ENCODE measurements around the gene PDE4D.
"Not testable (repeated sequence)": the region's sequence is repeated elsewhere in the genome, so short reads cannot be mapped to it uniquely, and the experiment has no call there.

PDE4D gene

DNA sequence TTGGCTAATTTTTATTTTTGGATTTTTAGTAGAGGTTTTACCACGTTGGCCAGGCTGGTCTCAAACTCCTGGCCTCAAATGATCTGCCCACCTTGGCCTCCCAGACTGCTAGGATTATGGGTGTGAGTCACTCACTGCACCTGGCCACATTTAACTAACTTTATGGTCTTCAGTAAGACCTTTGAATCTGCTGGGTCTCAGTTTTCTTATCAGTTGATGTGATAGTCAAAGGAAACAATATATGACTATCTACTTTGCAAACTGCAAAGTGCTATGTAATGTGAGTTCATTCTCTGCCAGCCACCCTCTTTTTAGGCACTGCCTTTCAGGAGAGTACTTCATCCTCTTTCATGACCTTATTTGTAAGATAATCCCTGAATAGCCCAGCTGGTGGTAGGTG lies 474.7 kb downstream of the PDE4D start:
- POLR2A ChIA-PET = no interaction called here
- no peak for DNase-seq (ENCODE audit: extremely low spot score)
- TF ChIP-seq, protein P1, sequence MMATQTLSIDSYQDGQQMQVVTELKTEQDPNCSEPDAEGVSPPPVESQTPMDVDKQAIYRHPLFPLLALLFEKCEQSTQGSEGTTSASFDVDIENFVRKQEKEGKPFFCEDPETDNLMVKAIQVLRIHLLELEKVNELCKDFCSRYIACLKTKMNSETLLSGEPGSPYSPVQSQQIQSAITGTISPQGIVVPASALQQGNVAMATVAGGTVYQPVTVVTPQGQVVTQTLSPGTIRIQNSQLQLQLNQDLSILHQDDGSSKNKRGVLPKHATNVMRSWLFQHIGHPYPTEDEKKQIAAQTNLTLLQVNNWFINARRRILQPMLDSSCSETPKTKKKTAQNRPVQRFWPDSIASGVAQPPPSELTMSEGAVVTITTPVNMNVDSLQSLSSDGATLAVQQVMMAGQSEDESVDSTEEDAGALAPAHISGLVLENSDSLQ (IDR thresholded peaks at IDR 0.05) = no peak
- no peak for TF ChIP-seq HDGF (IDR thresholded peaks at IDR 0.05; ENCODE audit: borderline replicate concordance)
- TF ChIP-seq FOXK2 (IDR thresholded peaks at IDR 0.05) = no peak
- no peak for TF ChIP-seq CTBP1 (IDR thresholded peaks at IDR 0.05; ENCODE audit: borderline replicate concordance)
- no peak for TF ChIP-seq BHLHE40 (IDR thresholded peaks at IDR 0.05; ENCODE audit: borderline replicate concordance)
- TF ChIP-seq FOXA1 (IDR thresholded peaks at IDR 0.05) = no peak
- TF ChIP-seq SUZ12 (IDR thresholded peaks at IDR 0.05) = no peak
- no peak for TF ChIP-seq FOXM1 (IDR thresholded peaks at IDR 0.05; ENCODE audit: borderline replicate concordance)
- TF ChIP-seq ELF4 (IDR thresholded peaks at IDR 0.05) = no peak
- TF ChIP-seq LEF1 (IDR thresholded peaks at IDR 0.05; ENCODE audit: borderline replicate concordance) = no peak
- no peak for TF ChIP-seq TARDBP (IDR thresholded peaks at IDR 0.05)
- no peak for TF ChIP-seq ZNF384 (IDR thresholded peaks at IDR 0.05)
- no peak for TF ChIP-seq SP1 (IDR thresholded peaks at IDR 0.05)
- no peak for TF ChIP-seq L3MBTL2 (conservative IDR thresholded peaks at IDR 0.05)
- TF ChIP-seq ARNT (IDR thresholded peaks at IDR 0.05) = no peak
- TF ChIP-seq NFRKB (IDR thresholded peaks at IDR 0.05) = no peak
- CTCF ChIA-PET = no interaction called here

DNA sequence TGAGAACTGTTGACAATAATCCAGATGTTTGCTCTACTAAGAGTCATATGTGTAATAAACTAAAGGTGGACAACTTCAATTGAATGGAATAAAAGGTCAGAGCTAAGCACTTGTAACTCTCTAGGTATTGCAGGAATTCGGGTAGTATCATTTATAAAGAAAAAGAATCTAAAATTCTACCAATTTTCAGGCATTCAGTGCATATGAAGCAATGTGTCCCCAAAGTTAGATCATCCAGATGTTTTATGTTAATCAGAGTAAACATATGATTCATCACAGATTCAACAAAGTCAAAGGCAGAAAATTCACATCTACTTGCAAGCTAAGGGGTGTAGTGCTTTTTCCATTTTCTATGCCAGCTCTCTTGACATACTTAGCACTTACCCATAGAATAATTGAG lies 477.1 kb downstream of the PDE4D start:
- ChIA-PET CTCF (no interaction called here), POLR2A (no interaction called here)
- DNase-seq (ENCODE audit: extremely low spot score) = no peak
- TF ChIP-seq SUZ12 (IDR thresholded peaks at IDR 0.05) (no peak), ELF4 (IDR thresholded peaks at IDR 0.05) (no peak), FOXA1 (IDR thresholded peaks at IDR 0.05) (no peak), HDGF (IDR thresholded peaks at IDR 0.05; ENCODE audit: borderline replicate concordance) (no peak), NFRKB (IDR thresholded peaks at IDR 0.05) (no peak), FOXK2 (IDR thresholded peaks at IDR 0.05) (no peak), LEF1 (IDR thresholded peaks at IDR 0.05; ENCODE audit: borderline replicate concordance) (no peak), FOXM1 (IDR thresholded peaks at IDR 0.05; ENCODE audit: borderline replicate concordance) (no peak), SP1 (IDR thresholded peaks at IDR 0.05) (no peak)
- TF ChIP-seq, protein P1 (IDR thresholded peaks at IDR 0.05) = no peak

DNA sequence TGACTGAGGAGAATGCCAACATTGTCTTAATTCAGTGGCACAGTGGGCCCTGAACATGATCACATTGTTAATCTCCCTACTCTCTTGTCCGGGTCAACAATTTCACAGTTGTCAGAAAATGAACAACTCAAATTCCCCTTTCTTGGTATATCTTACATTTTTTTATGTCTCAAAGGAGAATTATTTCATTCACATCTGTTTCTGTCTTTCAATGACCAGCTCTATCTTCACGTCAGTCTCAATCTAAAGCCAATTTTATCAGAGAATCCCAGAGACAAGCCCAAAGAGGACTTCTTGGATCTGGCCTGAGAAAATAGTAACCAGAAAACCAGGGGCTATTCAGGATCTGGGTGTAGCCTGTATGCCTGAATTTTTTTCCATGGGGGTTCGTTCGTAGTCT lies 477.5 kb downstream of the PDE4D start:
- no peak for DNase-seq (ENCODE audit: extremely low spot score)
- POLR2A ChIA-PET = no interaction called here
- TF ChIP-seq LEF1 (IDR thresholded peaks at IDR 0.05; ENCODE audit: borderline replicate concordance) = no peak
- TF ChIP-seq FOXK2 (IDR thresholded peaks at IDR 0.05) = no peak
- TF ChIP-seq ZNF384 (IDR thresholded peaks at IDR 0.05) = no peak
- no peak for TF ChIP-seq ELF4 (IDR thresholded peaks at IDR 0.05)
- CTCF ChIA-PET = no interaction called here

DNA sequence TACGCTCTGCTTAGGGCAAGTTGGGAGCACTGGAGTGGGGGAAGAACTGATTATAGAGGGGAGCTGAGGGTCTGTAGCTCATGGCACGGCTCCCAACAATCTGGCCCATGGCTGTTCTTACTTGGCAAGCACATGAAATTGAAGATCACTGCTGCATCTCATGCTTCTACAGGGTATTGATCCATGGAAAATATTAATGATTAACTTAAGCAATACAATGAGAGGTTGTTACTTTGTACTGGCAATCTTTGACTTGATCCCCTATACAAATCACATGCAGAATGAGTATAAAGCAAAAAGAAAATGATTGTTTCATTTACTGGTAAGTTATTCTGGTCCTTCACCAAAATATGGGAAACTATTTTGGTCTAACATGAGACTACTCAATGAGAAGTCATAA lies 481.1 kb downstream of the PDE4D start:
- CTCF ChIA-PET = no interaction called here
- POLR2A ChIA-PET = no interaction called here
- DNase-seq (ENCODE audit: extremely low spot score) = no peak
- TF ChIP-seq LEF1 (IDR thresholded peaks at IDR 0.05; ENCODE audit: borderline replicate concordance) (no peak), SUZ12 (IDR thresholded peaks at IDR 0.05) (no peak), SP1 (IDR thresholded peaks at IDR 0.05) (no peak), HDGF (IDR thresholded peaks at IDR 0.05; ENCODE audit: borderline replicate concordance) (no peak), L3MBTL2 (conservative IDR thresholded peaks at IDR 0.05) (no peak), FOXA1 (IDR thresholded peaks at IDR 0.05) (no peak), ELF4 (IDR thresholded peaks at IDR 0.05) (no peak), BHLHE40 (IDR thresholded peaks at IDR 0.05; ENCODE audit: borderline replicate concordance) (no peak), TARDBP (IDR thresholded peaks at IDR 0.05) (no peak), ZNF384 (IDR thresholded peaks at IDR 0.05) (no peak), ARNT (IDR thresholded peaks at IDR 0.05) (no peak), NFRKB (IDR thresholded peaks at IDR 0.05) (no peak), FOXM1 (IDR thresholded peaks at IDR 0.05; ENCODE audit: borderline replicate concordance) (no peak), FOXK2 (IDR thresholded peaks at IDR 0.05) (no peak), CTBP1 (IDR thresholded peaks at IDR 0.05; ENCODE audit: borderline replicate concordance) (no peak)
- TF ChIP-seq, protein P1 (IDR thresholded peaks at IDR 0.05) = no peak

DNA sequence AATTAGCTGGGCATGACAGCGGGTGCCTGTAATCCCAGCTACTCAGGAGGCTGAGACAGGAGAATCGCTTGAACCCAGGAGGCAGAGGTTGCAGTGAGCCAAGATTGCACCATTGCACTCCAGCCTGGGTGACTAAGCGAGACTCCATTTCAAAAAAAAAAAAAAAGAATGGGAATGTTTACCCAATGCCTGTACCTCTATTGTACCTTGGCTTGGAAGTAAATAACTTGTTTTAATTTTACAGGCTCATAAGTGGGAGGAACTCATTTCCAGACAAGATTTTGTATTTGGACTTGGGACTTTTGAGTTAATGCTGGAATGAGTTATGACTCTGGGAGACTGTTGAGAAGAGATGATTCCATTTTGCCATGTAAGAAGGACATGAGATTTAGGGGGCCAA lies 484.5 kb downstream of the PDE4D start:
- CTCF ChIA-PET; DNase-seq (ENCODE audit: extremely low spot score); POLR2A ChIA-PET: not testable (repeated sequence)

DNA sequence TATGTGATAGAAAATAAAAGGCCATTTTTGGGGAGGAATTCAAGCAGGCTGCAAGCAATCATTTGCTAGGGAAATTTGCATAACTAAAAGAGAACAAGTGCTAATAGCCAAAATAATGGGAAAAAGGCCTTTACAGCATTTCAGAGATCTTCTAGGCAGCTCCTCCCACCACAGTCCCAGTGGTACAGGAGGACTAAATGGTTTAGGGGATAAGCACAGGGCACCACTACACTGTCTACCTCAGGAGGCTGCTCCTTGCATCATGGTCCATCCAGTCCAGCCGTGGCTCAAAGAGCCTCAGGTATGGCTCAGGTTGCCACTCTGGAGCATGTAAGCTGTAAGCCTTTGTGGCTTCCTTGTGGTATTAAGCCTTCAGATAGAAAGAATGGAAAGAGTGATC lies 485.6 kb downstream of the PDE4D start:
- TF ChIP-seq FOXA1 (IDR thresholded peaks at IDR 0.05) (no peak), CTBP1 (IDR thresholded peaks at IDR 0.05; ENCODE audit: borderline replicate concordance) (no peak), HDGF (IDR thresholded peaks at IDR 0.05; ENCODE audit: borderline replicate concordance) (no peak), BHLHE40 (IDR thresholded peaks at IDR 0.05; ENCODE audit: borderline replicate concordance) (no peak), SP1 (IDR thresholded peaks at IDR 0.05) (no peak), ZNF384 (IDR thresholded peaks at IDR 0.05) (no peak)
- ChIA-PET CTCF (no interaction called here), POLR2A (no interaction called here)
- DNase-seq (ENCODE audit: extremely low spot score) = no peak

DNA sequence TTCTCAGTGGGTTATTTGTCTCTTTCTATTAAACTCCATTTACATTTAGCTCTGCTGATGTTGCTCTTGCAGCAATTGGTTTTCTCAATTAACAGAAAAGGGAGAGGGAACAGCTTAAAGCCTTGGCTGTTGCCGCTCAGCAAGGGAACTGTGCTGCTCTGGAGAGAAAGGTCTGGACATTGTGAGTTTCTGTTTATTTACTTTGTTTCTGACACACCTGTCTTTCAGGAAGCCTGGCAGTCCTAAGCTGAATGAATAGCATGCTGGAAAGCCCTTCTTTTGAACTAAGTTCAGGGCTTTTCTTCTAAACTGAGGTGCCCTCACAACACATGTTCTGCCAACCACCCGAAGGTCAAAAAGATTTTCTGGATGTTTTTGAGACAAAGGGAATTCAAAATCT lies 491.9 kb downstream of the PDE4D start:
- TF ChIP-seq, protein P1 (IDR thresholded peaks at IDR 0.05) = no peak
- TF ChIP-seq L3MBTL2 (conservative IDR thresholded peaks at IDR 0.05) (no peak), SP1 (IDR thresholded peaks at IDR 0.05) (no peak), NFRKB (IDR thresholded peaks at IDR 0.05) (no peak), BHLHE40 (IDR thresholded peaks at IDR 0.05; ENCODE audit: borderline replicate concordance) (no peak), FOXK2 (IDR thresholded peaks at IDR 0.05) (no peak), FOXM1 (IDR thresholded peaks at IDR 0.05; ENCODE audit: borderline replicate concordance) (no peak), SUZ12 (IDR thresholded peaks at IDR 0.05) (no peak), LEF1 (IDR thresholded peaks at IDR 0.05; ENCODE audit: borderline replicate concordance) (no peak), FOXA1 (IDR thresholded peaks at IDR 0.05) (no peak), ELF4 (IDR thresholded peaks at IDR 0.05) (no peak), ZNF384 (IDR thresholded peaks at IDR 0.05) (no peak), HDGF (IDR thresholded peaks at IDR 0.05; ENCODE audit: borderline replicate concordance) (no peak), ARNT (IDR thresholded peaks at IDR 0.05) (no peak)
- POLR2A ChIA-PET = no interaction called here
- no peak for DNase-seq (ENCODE audit: extremely low spot score)
- CTCF ChIA-PET = no interaction called here

DNA sequence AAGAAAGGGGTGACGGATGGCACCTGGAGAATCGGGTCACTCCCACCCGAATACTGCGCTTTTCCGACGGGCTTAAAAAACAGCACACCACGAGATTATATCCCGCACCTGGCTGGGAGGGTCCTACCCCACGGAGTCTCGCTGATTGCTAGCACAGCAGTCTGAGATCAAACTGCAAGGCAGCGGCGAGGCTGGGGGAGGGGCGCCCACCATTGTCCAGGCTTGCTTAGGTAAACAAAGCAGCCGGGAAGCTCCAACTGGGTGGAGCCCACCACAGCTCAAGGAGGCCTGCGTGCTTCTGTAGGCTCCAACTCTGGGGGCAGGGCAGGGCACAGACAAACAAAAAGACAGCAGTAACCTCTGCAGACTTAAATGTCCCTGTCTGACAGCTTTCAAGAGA lies 498.6 kb downstream of the PDE4D start:
- DNase-seq (ENCODE audit: extremely low spot score); POLR2A ChIA-PET; CTCF ChIA-PET: not testable (repeated sequence)

Measured in HEK293T (cell line).